Suprapubic skin (tissue), 4 donors: ENCODE data around the gene SLAMF1. TPM values are rescaled to one million over a fixed set of nuclear protein-coding genes. Genes with fewer than 3 reads are reported as not detected.

Experiments
- DNase-seq, 2 donors: peaks; one replicate each; pipeline ENCODE4 v3.0.0-alpha.2; 2019; ENCODE audit warnings: low spot score in 2 of 2
- H3K27ac ChIP-seq: fragments of 200-600 bp; sonication (generic); one replicate; pipeline ENCODE4 v1.5.1; 2019
- H3K27me3 ChIP-seq: fragments of 200-600 bp; sonication (generic); one replicate; pipeline ENCODE4 v1.5.1; 2019
- H3K36me3 ChIP-seq: fragments of 200-600 bp; sonication (generic); one replicate; pipeline ENCODE4 v1.5.1; 2019
- H3K4me1 ChIP-seq: fragments of 200-600 bp; sonication (generic); one replicate; pipeline ENCODE4 v1.5.1; 2019
- H3K4me3 ChIP-seq: fragments of 200-600 bp; sonication (generic); one replicate; pipeline ENCODE4 v1.5.1; 2019; ENCODE audit warnings: mild to moderate bottlenecking
- H3K9me3 ChIP-seq: fragments of 200-600 bp; sonication (generic); one replicate; pipeline ENCODE4 v1.5.1; 2019
- CTCF ChIP-seq, 2 donors: fragments of 200-600 bp in 1 of 2; fragments of 450-650 bp in 1 of 2; sonication (generic) in 1 of 2; IDR thresholded peaks; one replicate each; pipeline ENCODE4 v1.5.1; 2016 to 2019; ENCODE audit warnings: antibody characterized with exemption in 2 of 2, mild to moderate bottlenecking in 1 of 2, moderate library complexity in 1 of 2
- EP300 ChIP-seq: sonication (generic); formaldehyde crosslinking; IDR thresholded peaks from one replicate; pipeline ENCODE4 v1.6.1; 2017; ENCODE audit warnings: antibody characterized with exemption
- POLR2A ChIP-seq, 2 donors: fragments of 450-650 bp; IDR thresholded peaks; one replicate each; pipeline ENCODE4 v1.6.1; 2017; ENCODE audit warnings: antibody characterized with exemption in 2 of 2, mild to moderate bottlenecking in 2 of 2, moderate library complexity in 2 of 2
- POLR2AphosphoS5 ChIP-seq, 3 donors: sonication (generic); formaldehyde crosslinking; IDR thresholded peaks; one replicate each; pipeline ENCODE4 v1.6.1; 2017; ENCODE audit warnings: antibody characterized with exemption in 3 of 3
- WGBS: methylation state at CpG from one replicate; pipeline ENCODE4 v1.1.5; 2018; 5-methylcytosine and 5-hydroxymethylcytosine counted together
- total RNA-seq, 4 donors: library from RNA; depleted of rRNA; stranded (reverse); fragments of >200 nt; gene quantifications; one replicate each; pipeline ENCODE4 v1.1.0, GENCODE V29; 2016

SLAMF1 gene
- total RNA-seq, 4 donors from 2014 or later = not detected

- peaks cover 7% of the 10 kb centered on the region for H3K4me1 ChIP-seq
- DNase-seq = no peak
Measured at GRCh38 chr1:160634543-160635491, 12.0 kb downstream of the SLAMF1 start.

GRCh38 chr1:160633330-160633903 is 13.4 kb downstream of the SLAMF1 start:
- Histone ChIP-seq H3K36me3 (no peaks in the 10 kb centered on the region), H3K27ac (no peak overlapping the region), H3K4me3 (no peak overlapping the region), H3K4me1 (peaks cover 11% of the 10 kb centered on the region), H3K9me3 (no peaks in the 10 kb centered on the region), H3K27me3 (no peaks in the 10 kb centered on the region)
- WGBS = 51% methylated on average over 2 of the region's 2 CpGs
- no peak for TF ChIP-seq POLR2AphosphoS5 (IDR thresholded peaks at IDR 0.05)
- no peak for TF ChIP-seq EP300
- TF ChIP-seq CTCF (IDR thresholded peaks at IDR 0.05) = no peak
- TF ChIP-seq POLR2A (IDR thresholded peaks at IDR 0.05) = no peak
- no peak for DNase-seq

More at GRCh38 chr1:160634543-160635491, 12.0 kb downstream of the SLAMF1 start:
- Histone ChIP-seq H3K4me3 (no peak overlapping the region), H3K9me3 (no peaks in the 10 kb centered on the region), H3K27me3 (no peaks in the 10 kb centered on the region), H3K27ac (no peak overlapping the region), H3K36me3 (no peaks in the 10 kb centered on the region)
- TF ChIP-seq POLR2A (IDR thresholded peaks at IDR 0.05) (no peak), EP300 (no peak), CTCF (IDR thresholded peaks at IDR 0.05) (no peak), POLR2AphosphoS5 (IDR thresholded peaks at IDR 0.05) (no peak)
- 85% methylated on average over 17 of the region's 17 CpGs for WGBS

- Histone ChIP-seq H3K4me1 (peaks cover 11% of the 10 kb centered on the region), H3K27ac (no peak overlapping the region)
- WGBS = 83% methylated on average over 6 of the region's 6 CpGs
Measured at GRCh38 chr1:160631983-160632625, 14.7 kb downstream of the SLAMF1 start.

GRCh38 chr1:160630523-160631451 is 16.1 kb downstream of the SLAMF1 start:
- no peak overlapping the region for H3K27ac ChIP-seq
- no peak for DNase-seq
- H3K9me3 ChIP-seq = no peaks in the 10 kb centered on the region
- H3K27me3 ChIP-seq = no peaks in the 10 kb centered on the region
- H3K36me3 ChIP-seq = no peaks in the 10 kb centered on the region
- TF ChIP-seq POLR2A (IDR thresholded peaks at IDR 0.05) (no peak), EP300 (no peak), CTCF (IDR thresholded peaks at IDR 0.05) (no peak), POLR2AphosphoS5 (IDR thresholded peaks at IDR 0.05) (no peak)
- no peak overlapping the region for H3K4me3 ChIP-seq
- WGBS = 58% methylated on average over 9 of the region's 9 CpGs
- peaks cover 11% of the 10 kb centered on the region for H3K4me1 ChIP-seq

More at GRCh38 chr1:160631983-160632625, 14.7 kb downstream of the SLAMF1 start:
- no peak for DNase-seq
- no peak for TF ChIP-seq CTCF (IDR thresholded peaks at IDR 0.05)
- TF ChIP-seq POLR2AphosphoS5 (IDR thresholded peaks at IDR 0.05) = no peak
- no peak for TF ChIP-seq EP300
- TF ChIP-seq POLR2A (IDR thresholded peaks at IDR 0.05) = no peak
- no peaks in the 10 kb centered on the region for H3K36me3 ChIP-seq
- H3K9me3 ChIP-seq = no peaks in the 10 kb centered on the region
- no peaks in the 10 kb centered on the region for H3K27me3 ChIP-seq
- H3K4me3 ChIP-seq = no peak overlapping the region
